Hepatocyte (in vitro differentiated cells): ENCODE measurements around the gene FGF19. TPM values are rescaled to one million over a fixed set of nuclear protein-coding genes. Genes with fewer than 3 reads are reported as not detected.

Experiments
- DNase-seq: peaks from one replicate; pipeline ENCODE4 v3.0.0-alpha.2; 2016; ENCODE audit warnings: low spot score
- H2AFZ ChIP-seq: fragments of 200-600 bp; sonication (generic); 2 replicates; pipeline ENCODE4 v1.6.0; 2016; ENCODE audit warnings: antibody characterized with exemption, mild to moderate bottlenecking
- H3K27ac ChIP-seq: fragments of 200-600 bp; sonication (generic); 2 replicates; pipeline ENCODE4 v1.5.1; 2016; ENCODE audit warnings: mild to moderate bottlenecking
- H3K27me3 ChIP-seq: fragments of 200-600 bp; sonication (generic); 2 replicates; pipeline ENCODE4 v1.6.1; 2016
- H3K36me3 ChIP-seq: fragments of 200-600 bp; sonication (generic); replicated peaks from 2 replicates; pipeline ENCODE4 v1.5.1; 2016; ENCODE audit warnings: low read depth; ENCODE audit not compliant: insufficient read depth
- H3K4me1 ChIP-seq: fragments of 200-600 bp; sonication (generic); 2 replicates; pipeline ENCODE4 v1.5.1; 2016; ENCODE audit warnings: mild to moderate bottlenecking, moderate library complexity; ENCODE audit not compliant: insufficient read depth
- H3K4me2 ChIP-seq: fragments of 200-600 bp; sonication (generic); 2 replicates; pipeline ENCODE4 v1.6.0; 2016
- H3K4me3 ChIP-seq: fragments of 200-600 bp; sonication (generic); 2 replicates; pipeline ENCODE4 v1.5.1; 2016; ENCODE audit warnings: mild to moderate bottlenecking
- H3K79me2 ChIP-seq: fragments of 200-600 bp; sonication (generic); 2 replicates; pipeline ENCODE4 v1.6.0; 2017; ENCODE audit warnings: mild to moderate bottlenecking
- H3K9me2 ChIP-seq: fragments of 200-600 bp; sonication (generic); replicated peaks from 2 replicates; pipeline ENCODE4 v1.6.0; 2017; ENCODE audit warnings: mild to moderate bottlenecking; ENCODE audit not compliant: insufficient read depth
- H3K9me3 ChIP-seq: fragments of 200-600 bp; sonication (generic); 2 replicates; pipeline ENCODE4 v1.5.1; 2016; ENCODE audit warnings: low read depth, mild to moderate bottlenecking
- H4K20me1 ChIP-seq: fragments of 200-600 bp; sonication (generic); 2 replicates; pipeline ENCODE4 v1.6.0; 2016; ENCODE audit warnings: mild to moderate bottlenecking; ENCODE audit not compliant: insufficient read depth, poor library complexity, severe bottlenecking
- EZH2 ChIP-seq: fragments of 200-600 bp; sonication (generic); IDR thresholded peaks from 2 replicates; pipeline ENCODE4 v1.6.1; 2016; ENCODE audit warnings: antibody characterized with exemption, mild to moderate bottlenecking, borderline replicate concordance
- EZH2phosphoT487 ChIP-seq: fragments of 200-600 bp; sonication (generic); IDR thresholded peaks from one replicate; pipeline ENCODE4 v1.6.1; 2018; ENCODE audit warnings: antibody characterized with exemption, mild to moderate bottlenecking, low read depth, moderate library complexity; ENCODE audit not compliant: unreplicated experiment, severe bottlenecking
- WGBS: methylation state at CpG from one replicate; pipeline ENCODE4 v1.1.6; 2016; ENCODE audit warnings: low lambda C conversion rate; ENCODE audit errors: missing lambda C conversion rate; 5-methylcytosine and 5-hydroxymethylcytosine counted together
- polyA plus RNA-seq: library from polyadenylated mRNA; unstranded; fragments of >200 nt; fragmentation: Nextera tagmentation; extraction: Ambion mirVana; gene quantifications from 2 replicates; pipeline ENCODE4 v1.2.1, GENCODE V29; 2016
- total RNA-seq: library from RNA; depleted of rRNA; stranded (reverse); fragments of >200 nt; gene quantifications from 2 replicates; pipeline ENCODE4 v1.2.3, GENCODE V29; 2014
- TF ChIP-seq, protein P1 (sequence below): fragments of 200-600 bp; sonication (generic); IDR thresholded peaks from 2 replicates; pipeline ENCODE4 v1.5.1; 2016; ENCODE audit warnings: antibody characterized with exemption, mild to moderate bottlenecking; ENCODE audit not compliant: poor library complexity

FGF19 gene
- total and polyA plus RNA-seq, 2 experiments from 2014 or later, result 1.0 TPM; not detected in 1

DNA sequence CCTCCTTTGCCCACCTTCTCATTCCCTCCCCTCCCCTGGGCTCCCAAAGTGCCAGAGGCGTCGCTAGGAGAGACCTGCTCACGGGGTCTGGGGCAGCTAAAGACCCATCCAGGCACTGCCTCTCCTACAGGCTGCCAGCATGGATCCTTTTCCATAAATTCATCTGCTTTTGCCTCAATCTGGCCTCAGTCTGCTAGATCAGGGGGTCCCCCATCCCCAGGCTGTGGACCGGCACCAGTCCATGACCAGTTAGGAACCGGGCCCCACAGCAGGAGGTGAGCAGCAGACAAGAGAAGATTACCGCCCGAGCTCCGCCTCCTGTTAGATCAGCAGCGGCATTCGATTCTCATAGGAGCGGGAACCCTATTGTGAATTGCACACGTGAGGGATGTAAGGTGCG, 41.0 kb downstream of the FGF19 start:
- Histone ChIP-seq H2AFZ (no peak overlapping the region), H3K9me2 (no peaks in the 10 kb centered on the region), H4K20me1 (no peaks in the 10 kb centered on the region), H3K4me1 (peaks cover 12% of the 10 kb centered on the region), H3K27me3 (no peaks in the 10 kb centered on the region), H3K27ac (no peak overlapping the region), H3K36me3 (no peaks in the 10 kb centered on the region), H3K4me2 (no peak overlapping the region), H3K4me3 (no peak overlapping the region), H3K79me2 (no peaks in the 10 kb centered on the region), H3K9me3 (no peaks in the 10 kb centered on the region)
- 90% methylated on average over 13 of the region's 13 CpGs for WGBS
- DNase-seq, result no peak
- TF ChIP-seq EZH2phosphoT487, result no peak
- no peak for TF ChIP-seq EZH2
- TF ChIP-seq, protein P1, sequence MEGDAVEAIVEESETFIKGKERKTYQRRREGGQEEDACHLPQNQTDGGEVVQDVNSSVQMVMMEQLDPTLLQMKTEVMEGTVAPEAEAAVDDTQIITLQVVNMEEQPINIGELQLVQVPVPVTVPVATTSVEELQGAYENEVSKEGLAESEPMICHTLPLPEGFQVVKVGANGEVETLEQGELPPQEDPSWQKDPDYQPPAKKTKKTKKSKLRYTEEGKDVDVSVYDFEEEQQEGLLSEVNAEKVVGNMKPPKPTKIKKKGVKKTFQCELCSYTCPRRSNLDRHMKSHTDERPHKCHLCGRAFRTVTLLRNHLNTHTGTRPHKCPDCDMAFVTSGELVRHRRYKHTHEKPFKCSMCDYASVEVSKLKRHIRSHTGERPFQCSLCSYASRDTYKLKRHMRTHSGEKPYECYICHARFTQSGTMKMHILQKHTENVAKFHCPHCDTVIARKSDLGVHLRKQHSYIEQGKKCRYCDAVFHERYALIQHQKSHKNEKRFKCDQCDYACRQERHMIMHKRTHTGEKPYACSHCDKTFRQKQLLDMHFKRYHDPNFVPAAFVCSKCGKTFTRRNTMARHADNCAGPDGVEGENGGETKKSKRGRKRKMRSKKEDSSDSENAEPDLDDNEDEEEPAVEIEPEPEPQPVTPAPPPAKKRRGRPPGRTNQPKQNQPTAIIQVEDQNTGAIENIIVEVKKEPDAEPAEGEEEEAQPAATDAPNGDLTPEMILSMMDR, result no peak

DNA sequence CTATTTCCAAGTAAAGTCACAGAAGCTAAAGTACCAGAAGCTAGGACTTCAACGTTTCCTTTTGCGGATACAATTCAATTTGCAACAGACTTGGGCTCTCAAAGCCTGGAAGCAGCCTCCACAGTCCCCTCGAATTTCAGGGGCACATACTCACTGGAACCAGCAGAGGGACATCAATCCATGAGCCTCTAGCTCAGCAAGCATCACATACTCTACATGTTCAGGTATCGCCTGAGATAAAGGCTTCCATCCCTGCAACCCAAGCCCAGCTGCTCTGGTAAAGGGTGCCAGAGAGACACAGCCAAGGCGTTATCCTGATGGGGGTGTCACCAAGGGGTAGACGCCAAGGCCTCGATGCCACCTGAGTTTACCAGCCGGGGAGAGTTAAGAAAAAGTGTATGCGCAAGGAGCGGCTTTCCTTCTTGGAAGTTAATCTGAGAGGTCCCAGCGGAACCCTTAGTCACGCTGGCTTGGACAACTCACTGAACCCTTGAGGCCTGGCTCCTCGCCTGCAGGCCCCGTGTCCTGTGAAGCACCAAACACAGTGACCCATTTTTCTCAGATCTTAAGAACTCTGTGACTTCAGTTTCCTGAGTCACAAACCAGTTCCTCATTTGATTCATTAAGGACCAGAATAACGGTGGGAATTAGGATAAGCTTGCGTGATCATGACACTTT, 41.7 kb downstream of the FGF19 start:
- H3K4me3 ChIP-seq, result no peak overlapping the region
- 86% methylated on average over 16 of the region's 16 CpGs for WGBS
- no peaks in the 10 kb centered on the region for H4K20me1 ChIP-seq
- H3K4me1 ChIP-seq, result peaks cover 11% of the 10 kb centered on the region
- no peak for DNase-seq
- no peaks in the 10 kb centered on the region for H3K9me3 ChIP-seq
- no peaks in the 10 kb centered on the region for H3K79me2 ChIP-seq
- no peak overlapping the region for H3K4me2 ChIP-seq
- TF ChIP-seq EZH2, result no peak
- TF ChIP-seq, protein P1, result no peak
- no peak for TF ChIP-seq EZH2phosphoT487
- no peak overlapping the region for H3K27ac ChIP-seq
- no peaks in the 10 kb centered on the region for H3K9me2 ChIP-seq
- no peaks in the 10 kb centered on the region for H3K27me3 ChIP-seq
- H3K36me3 ChIP-seq, result no peaks in the 10 kb centered on the region
- no peak overlapping the region for H2AFZ ChIP-seq

DNA sequence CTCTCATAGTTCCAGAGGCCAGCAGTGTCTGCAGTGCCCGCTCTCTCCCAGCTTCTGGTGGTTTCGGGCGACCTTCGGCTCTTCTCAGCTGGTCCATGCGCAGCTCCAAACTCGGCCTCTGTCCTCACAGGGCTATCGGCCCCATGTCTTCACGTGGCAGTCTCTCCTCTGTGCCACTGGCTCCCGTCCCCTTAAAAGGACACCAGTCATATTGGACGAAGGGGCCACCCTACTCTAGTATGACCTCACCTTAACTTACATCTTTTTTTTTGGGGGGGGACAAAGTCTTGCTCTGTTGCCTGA, 42.5 kb downstream of the FGF19 start:
- Histone ChIP-seq H3K4me2 (no peak overlapping the region), H3K4me1 (peaks cover 11% of the 10 kb centered on the region), H3K9me3 (no peaks in the 10 kb centered on the region), H3K9me2 (no peaks in the 10 kb centered on the region), H3K4me3 (no peak overlapping the region), H3K27me3 (no peaks in the 10 kb centered on the region), H4K20me1 (no peaks in the 10 kb centered on the region), H3K27ac (no peak overlapping the region), H3K79me2 (no peaks in the 10 kb centered on the region), H2AFZ (no peak overlapping the region), H3K36me3 (no peaks in the 10 kb centered on the region)
- TF ChIP-seq EZH2phosphoT487 (no peak), EZH2 (no peak)
- TF ChIP-seq, protein P1, result no peak
- WGBS, result 98% methylated on average over 10 of the region's 10 CpGs
- no peak for DNase-seq
